Smooth muscle cell of the brain vasculature (primary cell): Measurements from ENCODE around the gene B3GAT2.
"Not testable (repeated sequence)": the region's sequence is repeated elsewhere in the genome, so short reads cannot be mapped to it uniquely, and the experiment has no call there.

Source experiments
- DNase-seq: peaks from one replicate; pipeline ENCODE4 v3.0.0-alpha.2; 2012; ENCODE audit warnings: low read depth, low spot score

B3GAT2 gene

GRCh38 chr6:70956451-70957283, at the start of gene B3GAT2:
Gene B3GAT2, minus strand, starts transcription at chr6:70957060. Its CDS starts 631 bp downstream, at chr6:70956429.
- DNase-seq, result no peak

GRCh38 chr6:70998148-70998547, 41.3 kb upstream of the B3GAT2 start:
- peak; percentile 21 for DNase-seq

DNA sequence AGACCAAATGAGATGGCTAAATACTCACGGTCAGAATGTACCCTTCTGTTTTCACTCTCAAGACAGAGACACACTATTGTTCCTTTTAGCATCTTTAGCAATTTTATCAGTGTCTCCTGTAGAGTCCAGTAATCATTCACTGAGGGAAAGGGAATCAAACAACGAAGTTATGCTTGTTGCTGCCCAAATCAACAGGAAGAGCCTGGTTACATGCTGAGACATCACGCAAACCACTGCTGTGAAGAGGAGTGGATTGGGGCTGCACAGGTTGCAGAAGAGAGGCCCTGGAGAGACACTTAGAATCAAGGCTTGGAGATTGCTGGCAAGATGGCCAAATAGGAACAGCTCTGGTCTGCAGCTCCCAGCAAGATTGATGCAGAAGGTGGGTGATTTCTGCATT, 40.5 kb upstream of the B3GAT2 start:
- peak; percentile 6 for DNase-seq

DNA sequence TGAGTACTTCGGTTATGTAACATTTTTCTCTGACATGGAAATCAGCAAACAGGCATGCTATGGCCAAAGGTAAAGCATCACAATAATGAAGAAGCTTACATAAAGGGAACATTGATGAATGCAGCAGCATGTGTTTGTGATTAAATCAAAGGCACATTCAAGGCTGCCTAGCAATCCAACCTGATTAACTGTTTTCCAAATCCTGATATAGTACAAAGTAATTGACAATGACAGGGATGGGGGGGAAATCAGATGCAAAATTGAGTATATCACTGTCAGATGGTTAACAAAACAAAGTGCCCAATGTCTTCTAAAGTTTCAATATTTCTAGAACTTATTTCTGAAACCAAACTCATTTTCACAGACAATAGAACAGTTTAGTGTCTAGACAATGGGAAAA, 39.2 kb upstream of the B3GAT2 start:
- no peak for DNase-seq

DNA sequence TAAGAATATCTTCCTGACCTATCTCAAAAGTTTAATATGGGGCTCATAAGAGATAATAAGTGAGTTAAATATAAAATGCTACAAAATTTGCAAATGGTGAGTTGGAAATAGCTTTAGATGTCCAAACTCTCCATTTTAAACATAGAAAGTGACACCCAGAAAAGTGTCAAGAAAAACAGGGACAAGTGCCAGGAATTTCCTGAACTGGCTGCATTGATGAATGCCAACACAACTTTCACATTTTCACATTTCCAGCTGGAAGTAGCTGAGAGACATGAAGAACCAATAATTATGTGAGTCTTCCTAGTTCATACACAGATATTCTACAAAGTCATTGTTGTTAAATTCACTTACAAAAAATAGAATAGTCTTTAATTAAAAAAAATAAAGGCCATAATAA, 38.6 kb upstream of the B3GAT2 start:
- no peak for DNase-seq

- DNase-seq, result no peak
Observed at GRCh38 chr6:70991253-70991652, 34.4 kb upstream of the B3GAT2 start.

DNA sequence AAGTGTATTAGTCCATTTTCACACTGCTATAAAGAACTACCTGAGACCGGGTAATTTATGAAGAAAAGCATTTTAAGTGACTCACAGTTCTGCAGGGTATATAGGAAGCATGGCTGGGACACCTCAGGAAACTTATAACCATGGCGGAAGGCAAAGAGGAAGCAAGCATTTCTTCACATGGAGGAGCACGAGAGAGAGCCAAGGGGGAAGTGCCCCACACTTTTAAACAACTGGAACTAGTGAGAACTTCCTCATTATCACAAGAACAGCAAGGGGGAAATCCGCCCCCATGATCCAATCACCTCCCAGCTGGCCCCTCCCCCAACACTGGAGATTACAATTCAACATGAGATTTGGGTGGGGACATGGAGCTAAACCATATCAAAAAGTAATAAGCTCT, 28.3 kb upstream of the B3GAT2 start:
- no peak for DNase-seq

GRCh38 chr6:70982747-70983146, 25.9 kb upstream of the B3GAT2 start:
- no peak for DNase-seq

DNA sequence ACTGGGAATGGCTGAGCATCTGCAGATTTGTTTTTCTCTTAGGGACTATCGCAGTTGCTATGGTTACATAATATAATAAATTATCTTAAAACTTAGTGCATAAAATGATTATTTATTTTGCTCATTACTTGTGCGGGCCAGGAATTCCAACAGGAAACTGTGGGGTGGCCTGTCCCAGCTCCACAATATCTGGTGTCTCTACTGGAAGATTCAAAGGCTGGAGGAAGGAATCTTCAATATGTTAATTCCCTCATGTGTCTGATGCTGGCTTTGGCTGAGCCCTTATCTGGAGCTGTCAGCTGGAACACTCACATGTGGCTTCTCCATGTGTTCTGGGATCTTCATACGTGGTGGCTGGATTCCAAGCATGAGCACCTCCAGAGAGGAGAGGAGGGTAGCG, 23.9 kb upstream of the B3GAT2 start:
- no peak for DNase-seq

GRCh38 chr6:70973604-70974003, 16.7 kb upstream of the B3GAT2 start:
- DNase-seq, result no peak

DNA sequence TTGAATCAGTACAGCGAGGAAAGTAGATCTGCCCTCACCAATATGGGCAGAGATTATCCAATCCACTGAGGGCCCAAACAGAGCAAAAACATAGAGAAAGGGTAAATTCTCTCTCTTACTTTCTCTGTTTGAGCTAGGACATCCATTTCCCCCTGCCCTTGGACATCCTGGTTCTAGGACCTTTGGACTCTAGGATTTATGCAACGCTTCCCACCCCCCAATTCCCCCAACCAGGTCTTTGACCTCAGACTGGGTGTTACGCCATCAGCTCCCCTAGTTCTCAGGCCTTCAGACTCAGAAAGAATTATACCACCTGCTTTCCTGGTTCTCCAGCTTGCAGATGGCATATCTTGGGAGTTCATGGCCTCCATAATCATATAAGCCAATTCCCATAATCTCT, 10.2 kb upstream of the B3GAT2 start:
- no peak for DNase-seq

DNA sequence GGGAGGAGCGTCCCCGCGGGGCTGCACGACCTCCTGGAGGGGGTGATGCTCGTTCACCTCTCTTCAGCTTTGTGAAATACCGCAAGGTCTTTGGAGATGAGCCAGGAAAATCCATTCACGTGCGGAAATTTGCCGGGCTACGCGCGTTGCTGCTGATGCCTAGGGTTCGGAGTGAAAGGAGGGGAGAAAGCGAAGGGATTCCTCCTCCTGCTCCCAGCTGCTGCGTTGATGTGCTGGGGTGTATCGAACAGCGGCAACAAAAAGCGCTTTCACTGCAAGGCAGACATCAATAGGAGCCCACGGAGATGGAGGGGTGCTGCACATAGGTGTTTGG, 391 bp upstream of the B3GAT2 start:
- no peak for DNase-seq

DNA sequence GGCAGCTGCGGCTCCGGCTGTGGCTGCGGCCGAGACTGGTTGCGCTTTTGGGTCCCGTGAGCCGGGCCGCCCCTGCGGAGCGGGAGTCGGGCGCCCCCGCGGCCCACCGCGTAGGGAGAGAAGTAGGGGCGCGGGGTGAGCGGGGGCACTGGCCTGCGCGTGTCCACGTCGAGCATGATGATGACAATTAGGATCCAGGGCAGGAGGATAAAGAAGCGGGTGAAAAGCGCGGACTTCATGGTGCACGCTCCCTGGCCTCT, 739 bp downstream of the B3GAT2 start:
- no peak for DNase-seq

DNA sequence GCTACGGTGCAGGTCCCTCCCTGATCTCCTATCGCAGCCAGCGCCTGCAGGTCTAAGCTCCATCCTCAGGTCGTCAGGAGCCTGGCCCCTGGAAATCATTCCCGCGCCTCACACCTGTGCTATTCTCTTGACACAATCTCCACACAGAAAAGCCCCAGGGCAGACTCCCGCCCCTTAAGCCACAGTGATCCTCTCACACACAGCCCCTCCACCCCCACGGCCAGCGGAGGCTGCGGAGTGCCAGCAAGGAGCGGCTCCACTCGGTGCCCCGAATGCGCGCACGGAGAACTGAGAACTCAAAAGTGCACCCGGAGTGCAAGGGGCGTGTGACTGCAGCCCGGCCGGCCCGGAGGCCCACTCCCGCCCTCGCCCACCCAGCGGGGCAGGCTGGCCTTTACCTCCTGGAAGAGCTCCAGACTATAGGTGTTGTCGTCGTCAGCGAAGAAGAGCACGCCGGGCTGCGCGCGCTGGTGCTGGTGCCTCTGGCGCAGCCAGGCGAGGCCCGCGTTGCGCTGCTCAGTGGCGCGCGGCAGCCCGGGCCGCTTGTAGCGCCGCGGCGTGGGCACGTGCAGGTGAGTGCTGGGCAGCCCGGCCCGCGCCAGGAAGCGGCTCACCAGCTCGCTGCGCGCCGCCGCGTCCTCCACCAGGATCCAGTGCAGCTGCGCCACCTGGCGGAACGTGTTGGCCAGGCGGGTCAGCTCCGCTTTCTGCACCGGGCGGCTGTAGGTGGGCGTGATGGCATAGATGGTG, 1.2 kb downstream of the B3GAT2 start:
- DNase-seq, result peak; percentile 36

GRCh38 chr6:70954750-70955149, 2.1 kb downstream of the B3GAT2 start:
- DNase-seq, result no peak

DNA sequence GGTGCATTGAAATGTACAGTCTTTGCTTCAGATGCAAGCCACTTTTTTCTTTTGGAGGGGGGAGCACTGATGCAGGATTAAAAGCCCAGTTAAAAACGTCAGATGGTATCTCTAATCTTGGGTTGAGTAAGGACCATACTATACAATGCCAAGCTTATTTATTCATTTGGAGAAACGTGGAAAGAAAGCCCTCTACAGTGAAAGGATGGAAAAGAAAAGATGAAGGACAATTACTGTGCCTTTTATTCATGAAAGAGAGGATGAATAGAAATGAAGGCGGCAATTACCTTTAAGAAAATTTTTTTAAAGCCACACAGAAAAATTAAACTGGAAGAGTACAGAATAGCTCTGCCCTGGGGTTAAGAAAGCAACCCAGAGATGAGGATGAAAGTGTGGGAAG, 2.7 kb downstream of the B3GAT2 start:
- no peak for DNase-seq

- no peak for DNase-seq
Observed at GRCh38 chr6:70952608-70953165, 4.2 kb downstream of the B3GAT2 start.

- DNase-seq, result not testable (repeated sequence)
Observed at GRCh38 chr6:70944321-70944720, 12.5 kb downstream of the B3GAT2 start.

GRCh38 chr6:70933853-70934252, 23.0 kb downstream of the B3GAT2 start:
- no peak for DNase-seq

- no peak for DNase-seq
Observed at GRCh38 chr6:70905742-70906141, 51.1 kb downstream of the B3GAT2 start.

GRCh38 chr6:70903665-70904452, 53.0 kb downstream of the B3GAT2 start:
- DNase-seq, result no peak

DNA sequence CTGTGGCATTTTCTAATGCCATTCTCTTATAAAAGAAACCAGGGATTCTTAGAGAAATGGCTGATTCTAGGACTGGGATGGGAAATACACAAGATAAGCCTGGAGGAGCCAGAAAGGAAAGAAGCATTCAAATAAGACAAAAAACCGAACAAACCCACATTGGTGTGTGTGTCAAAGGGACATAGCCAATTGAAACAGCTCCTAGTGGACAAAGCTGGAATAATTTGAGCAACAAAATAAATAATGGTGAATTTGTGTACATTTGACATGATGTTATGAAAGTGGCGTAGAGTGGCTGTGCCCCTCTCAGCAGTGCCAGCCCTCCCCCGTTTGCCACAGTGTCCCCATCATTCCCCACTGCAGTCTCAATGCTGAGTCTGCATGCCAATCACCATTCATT, 55.5 kb downstream of the B3GAT2 start:
- no peak for DNase-seq
